Karpas-422 (cell line): ENCODE measurements around the gene CSTPP1. TPM values are rescaled to one million over a fixed set of nuclear protein-coding genes. Genes with fewer than 3 reads are reported as not detected.
"Not testable (repeated sequence)": the region's sequence is repeated elsewhere in the genome, so short reads cannot be mapped to it uniquely, and the experiment has no call there.

ENCODE experiments used
- DNase-seq: peaks from one replicate; pipeline ENCODE4 v3.0.0-alpha.2; 2015
- H2AFZ ChIP-seq: fragments of 200-600 bp; sonication (generic); 2 replicates; pipeline ENCODE4 v1.6.1; 2014; ENCODE audit warnings: antibody characterized with exemption, low read length, mixed read lengths
- H3K27ac ChIP-seq: fragments of 200-600 bp; sonication (generic); 2 replicates; pipeline ENCODE4 v1.5.1; 2014; ENCODE audit warnings: mild to moderate bottlenecking, low read length, moderate library complexity
- H3K27me3 ChIP-seq: fragments of 200-600 bp; sonication (generic); 2 replicates; pipeline ENCODE4 v1.6.1; 2014; ENCODE audit warnings: low read length, mixed read lengths
- H3K36me3 ChIP-seq: fragments of 200-600 bp; sonication (generic); 2 replicates; pipeline ENCODE4 v1.6.1; 2014; ENCODE audit warnings: low read length, mixed read lengths; ENCODE audit not compliant: insufficient read depth
- H3K4me1 ChIP-seq: fragments of 200-600 bp; sonication (generic); 2 replicates; pipeline ENCODE4 v1.6.1; 2014; ENCODE audit warnings: mild to moderate bottlenecking, low read length, mixed read lengths
- H3K4me2 ChIP-seq: fragments of 200-600 bp; sonication (generic); 2 replicates; pipeline ENCODE4 v1.6.1; 2014; ENCODE audit warnings: low read length, low read depth, mild to moderate bottlenecking; ENCODE audit not compliant: poor library complexity, severe bottlenecking
- H3K4me3 ChIP-seq: fragments of 200-600 bp; sonication (generic); 2 replicates; pipeline ENCODE4 v1.5.1; 2014; ENCODE audit warnings: mild to moderate bottlenecking, antibody characterized with exemption, low read length, mixed read lengths
- H3K79me2 ChIP-seq: fragments of 200-600 bp; sonication (generic); 2 replicates; pipeline ENCODE4 v1.6.1; 2014; ENCODE audit warnings: mild to moderate bottlenecking, low read length, mixed read lengths
- H3K9ac ChIP-seq: fragments of 200-600 bp; sonication (generic); 2 replicates; pipeline ENCODE4 v1.6.0; 2014; ENCODE audit warnings: low read length
- H3K9me2 ChIP-seq: fragments of 200-600 bp; sonication (generic), shearing (Covaris generic); replicated peaks from 2 replicates; pipeline ENCODE4 v1.6.0; 2014; ENCODE audit warnings: mild to moderate bottlenecking, low read length, moderate library complexity; ENCODE audit not compliant: insufficient read depth
- H3K9me3 ChIP-seq: fragments of 300-700, 200-600 bp; sonication (generic); 2 replicates; pipeline ENCODE4 v1.6.1; 2014; ENCODE audit warnings: low read length, mixed read lengths
- H4K20me1 ChIP-seq: fragments of 200-600 bp; sonication (generic); 2 replicates; pipeline ENCODE4 v1.6.1; 2014; ENCODE audit warnings: mild to moderate bottlenecking, antibody characterized with exemption, low read length, low read depth; ENCODE audit not compliant: insufficient read depth
- total RNA-seq: library from RNA; depleted of rRNA; stranded (reverse); fragments of >200 nt; shearing (Covaris generic); gene quantifications from 2 replicates; pipeline ENCODE4 v1.2.3, GENCODE V29; 2014; ENCODE audit warnings: low replicate concordance

Gene CSTPP1
- total RNA-seq, 1 experiment from 2014 or later = 78.4 TPM

GRCh38 chr11:46997796-46998195 lies 61.2 kb downstream of the CSTPP1 start:
- not testable (repeated sequence) for H2AFZ ChIP-seq, H3K36me3 ChIP-seq, H3K9ac ChIP-seq, H3K27me3 ChIP-seq, H3K4me3 ChIP-seq, H3K4me2 ChIP-seq, H3K27ac ChIP-seq, H3K9me3 ChIP-seq, H3K9me2 ChIP-seq, H4K20me1 ChIP-seq, DNase-seq
- Histone ChIP-seq H3K4me1 (peaks cover 41% of the 10 kb centered on the region), H3K79me2 (peaks cover 39% of the 10 kb centered on the region)

GRCh38 chr11:46999217-46999616 lies 62.7 kb downstream of the CSTPP1 start:
- 0 out of 2 replicates have a peak overlapping the region, but pooled peaks have one; percentile 1 for H3K9ac ChIP-seq
- H3K79me2 ChIP-seq = peaks cover 43% of the 10 kb centered on the region
- no peak overlapping the region for H2AFZ ChIP-seq
- H4K20me1 ChIP-seq = no peaks in the 10 kb centered on the region
- peak; percentile 52 for DNase-seq
- peaks cover 55% of the 10 kb centered on the region for H3K4me1 ChIP-seq
- H3K36me3 ChIP-seq = no peaks in the 10 kb centered on the region
- no peaks in the 10 kb centered on the region for H3K9me2 ChIP-seq
- peak overlapping the region; percentile 72 for H3K27ac ChIP-seq
- no peaks in the 10 kb centered on the region for H3K27me3 ChIP-seq
- H3K4me2 ChIP-seq = peak overlapping the region; percentile 36
- H3K9me3 ChIP-seq = no peaks in the 10 kb centered on the region
- H3K4me3 ChIP-seq = no peak overlapping the region

DNA sequence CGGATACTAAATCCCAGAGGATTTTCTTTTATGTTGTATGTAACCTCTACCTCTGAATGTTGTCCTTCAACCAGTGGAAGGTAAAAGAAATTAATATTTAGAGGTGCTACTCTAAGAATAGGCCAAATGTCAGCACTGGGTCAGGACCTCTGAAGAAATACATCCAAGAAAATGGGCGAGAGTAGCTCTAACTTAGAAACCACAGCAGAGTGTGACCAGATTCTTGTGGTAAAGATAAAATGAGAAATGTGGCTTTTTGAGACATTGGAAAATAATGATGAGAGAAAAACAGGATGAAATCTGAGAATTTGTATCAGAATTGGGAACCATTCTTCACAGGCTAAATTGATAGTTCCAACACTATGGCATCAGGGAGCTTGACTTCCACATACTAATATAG lies 63.5 kb downstream of the CSTPP1 start:
- no peak overlapping the region for H3K9ac ChIP-seq
- H3K4me1 ChIP-seq = peaks cover 63% of the 10 kb centered on the region
- H3K27me3 ChIP-seq = no peaks in the 10 kb centered on the region
- peak overlapping the region; percentile 72 for H3K27ac ChIP-seq
- DNase-seq = no peak
- no peaks in the 10 kb centered on the region for H4K20me1 ChIP-seq
- no peaks in the 10 kb centered on the region for H3K9me2 ChIP-seq
- H2AFZ ChIP-seq = no peak overlapping the region
- H3K79me2 ChIP-seq = peaks cover 46% of the 10 kb centered on the region
- no peaks in the 10 kb centered on the region for H3K9me3 ChIP-seq
- no peak overlapping the region for H3K4me2 ChIP-seq
- no peak overlapping the region for H3K4me3 ChIP-seq
- H3K36me3 ChIP-seq = no peaks in the 10 kb centered on the region

- Histone ChIP-seq H4K20me1 (no peaks in the 10 kb centered on the region), H3K4me1 (peaks cover 74% of the 10 kb centered on the region)
Observed at GRCh38 chr11:47001781-47002181, 65.2 kb downstream of the CSTPP1 start.

DNA sequence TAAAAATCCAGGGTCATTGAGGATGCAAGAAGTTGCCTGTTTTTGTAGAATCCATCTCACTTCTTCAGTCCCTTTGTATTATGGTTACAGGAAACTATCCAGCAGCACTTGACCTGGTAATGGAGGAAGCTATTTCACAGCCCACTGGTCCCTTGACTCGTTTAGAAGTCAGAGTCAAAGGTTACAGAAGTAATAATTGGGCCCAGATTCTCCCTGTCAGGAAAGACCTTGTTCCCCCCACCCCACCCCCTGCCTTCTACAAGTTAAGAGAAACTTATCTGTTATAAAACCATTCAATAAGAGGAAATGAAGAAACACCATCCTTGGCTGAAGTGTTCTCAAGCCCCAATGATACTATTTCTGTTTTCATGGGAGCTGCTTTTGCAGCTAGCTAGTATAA lies 65.8 kb downstream of the CSTPP1 start:
- Histone ChIP-seq H2AFZ (no peak overlapping the region), H3K9ac (peak overlapping the region; percentile 35), H3K36me3 (no peaks in the 10 kb centered on the region; the same call in 1 of the 2 replicates), H3K4me2 (peak overlapping the region; percentile 69), H4K20me1 (no peaks in the 10 kb centered on the region), H3K4me3 (no peak overlapping the region; the same call in 1 of the 2 replicates), H3K27ac (peak overlapping the region; percentile 92), H3K4me1 (peaks cover 80% of the 10 kb centered on the region), H3K9me3 (no peaks in the 10 kb centered on the region), H3K9me2 (no peaks in the 10 kb centered on the region), H3K27me3 (no peaks in the 10 kb centered on the region), H3K79me2 (peaks cover 63% of the 10 kb centered on the region)
- DNase-seq = peak; percentile 54

More at GRCh38 chr11:47001781-47002181, 65.2 kb downstream of the CSTPP1 start:
- Histone ChIP-seq H3K9me2 (no peaks in the 10 kb centered on the region), H3K9me3 (no peaks in the 10 kb centered on the region), H3K36me3 (no peaks in the 10 kb centered on the region), H3K9ac (peak overlapping the region; percentile 35), H3K27ac (peak overlapping the region; percentile 92), H2AFZ (no peak overlapping the region), H3K27me3 (no peaks in the 10 kb centered on the region), H3K79me2 (peaks cover 60% of the 10 kb centered on the region), H3K4me3 (no peak overlapping the region), H3K4me2 (peak overlapping the region; percentile 69)
- DNase-seq = peak; percentile 60

DNA sequence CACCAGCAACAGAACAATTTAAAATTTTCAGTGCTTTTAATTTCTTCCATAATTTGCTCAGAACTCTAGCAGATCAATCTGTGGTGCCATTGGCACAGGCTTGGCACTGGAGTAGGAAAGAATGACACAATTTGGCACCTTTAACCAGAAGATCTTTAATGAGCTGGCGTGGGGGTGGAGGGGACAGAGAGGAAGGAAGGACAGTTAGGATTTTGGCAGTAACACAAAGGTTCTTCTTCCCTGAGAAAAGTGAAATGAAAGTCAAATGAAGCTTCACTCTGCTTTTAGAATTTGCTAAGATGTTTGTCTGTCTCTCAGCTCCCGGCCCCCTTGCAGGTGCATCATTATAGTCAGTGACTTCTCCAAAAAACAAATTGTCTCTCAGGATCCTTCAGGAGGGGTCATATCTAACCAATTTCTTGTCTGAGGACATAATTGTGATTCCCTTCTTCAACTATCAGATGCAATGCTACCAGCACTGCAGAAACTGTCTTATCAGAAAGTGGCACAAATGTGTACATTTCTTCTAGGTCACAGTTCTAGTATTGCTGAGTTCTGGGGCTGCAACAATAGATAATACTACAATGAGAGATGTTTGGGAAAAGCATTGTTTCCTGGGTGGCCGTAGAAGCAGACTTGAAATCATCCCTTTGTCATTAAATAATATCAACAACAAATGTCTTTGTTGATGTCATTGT lies 66.8 kb downstream of the CSTPP1 start:
- Histone ChIP-seq H3K4me2 (peak overlapping the region; percentile 69), H2AFZ (no peak overlapping the region)

GRCh38 chr11:47004595-47005033 lies 68.1 kb downstream of the CSTPP1 start:
- H3K79me2 ChIP-seq = peaks cover 57% of the 10 kb centered on the region
- H3K9me3 ChIP-seq = no peaks in the 10 kb centered on the region
- H4K20me1 ChIP-seq = no peaks in the 10 kb centered on the region
- H3K27ac ChIP-seq = peak overlapping the region; percentile 92
- H3K4me2 ChIP-seq = peak overlapping the region; percentile 69
- DNase-seq = peak; percentile 75
- H3K9ac ChIP-seq = peak overlapping the region; percentile 40
- peak overlapping the region; percentile 21; the same call in 1 of the 2 replicates for H2AFZ ChIP-seq
- no peaks in the 10 kb centered on the region for H3K9me2 ChIP-seq
- H3K4me1 ChIP-seq = peaks cover 83% of the 10 kb centered on the region
- peak overlapping the region; percentile 34 for H3K4me3 ChIP-seq
- no peaks in the 10 kb centered on the region; the same call in 1 of the 2 replicates for H3K36me3 ChIP-seq
- no peaks in the 10 kb centered on the region for H3K27me3 ChIP-seq

More for the DNA sequence above, 66.8 kb downstream of the CSTPP1 start:
- H3K4me3 ChIP-seq = peak overlapping the region; percentile 15
- peaks cover 61% of the 10 kb centered on the region for H3K79me2 ChIP-seq
- H3K27me3 ChIP-seq = no peaks in the 10 kb centered on the region
- H3K27ac ChIP-seq = peak overlapping the region; percentile 92
- no peaks in the 10 kb centered on the region for H4K20me1 ChIP-seq
- no peaks in the 10 kb centered on the region for H3K9me3 ChIP-seq
- H3K9me2 ChIP-seq = no peaks in the 10 kb centered on the region
- peak; percentile 60 for DNase-seq
- H3K36me3 ChIP-seq = no peaks in the 10 kb centered on the region; the same call in 1 of the 2 replicates
- peaks cover 90% of the 10 kb centered on the region for H3K4me1 ChIP-seq
- H3K9ac ChIP-seq = peak overlapping the region; percentile 57

DNA sequence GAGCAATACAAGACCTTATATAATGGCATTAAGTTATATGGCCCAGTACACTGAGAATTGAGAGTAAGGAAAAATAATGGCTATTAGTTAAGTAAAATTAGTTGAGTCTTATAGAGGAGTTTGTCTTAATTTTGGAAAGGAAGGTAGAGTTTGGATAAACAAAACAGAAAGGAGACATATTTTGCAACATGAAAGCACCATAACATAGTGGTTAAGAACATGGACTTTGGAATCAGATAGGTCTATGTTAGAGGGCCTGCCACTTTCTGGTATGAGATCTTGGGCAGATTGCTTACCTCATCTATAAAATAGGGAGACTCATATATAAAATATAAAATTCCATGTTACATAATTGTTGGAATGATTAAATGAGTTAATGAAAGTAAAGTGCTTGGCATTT lies 68.9 kb downstream of the CSTPP1 start:
- peaks cover 83% of the 10 kb centered on the region for H3K4me1 ChIP-seq
- peak overlapping the region; percentile 69 for H3K4me2 ChIP-seq
- no peak overlapping the region for H3K4me3 ChIP-seq
- peaks cover 5% of the 10 kb centered on the region; the same call in 1 of the 2 replicates for H4K20me1 ChIP-seq
- no peaks in the 10 kb centered on the region; the same call in 1 of the 2 replicates for H3K36me3 ChIP-seq
- DNase-seq = no peak
- no peaks in the 10 kb centered on the region for H3K27me3 ChIP-seq
- H2AFZ ChIP-seq = no peak overlapping the region
- no peaks in the 10 kb centered on the region for H3K9me3 ChIP-seq
- H3K79me2 ChIP-seq = peaks cover 56% of the 10 kb centered on the region
- H3K9ac ChIP-seq = no peak overlapping the region
- H3K27ac ChIP-seq = peak overlapping the region; percentile 92
- H3K9me2 ChIP-seq = no peaks in the 10 kb centered on the region
